Smooth muscle cell (in vitro differentiated cells): Measurements from ENCODE around the gene CNTNAP5. TPM values are rescaled to one million over a fixed set of nuclear protein-coding genes. Genes with fewer than 3 reads are reported as not detected.

Source experiments
- DNase-seq: peaks from one replicate; lab custom pipeline; 2025; ENCODE audit not compliant: unreplicated experiment; lab: John Stamatoyannopoulos, UW
- H2AFZ ChIP-seq: fragments of 200-600 bp; sonication (generic); 2 replicates; pipeline ENCODE4 v1.6.0; 2016; ENCODE audit warnings: antibody characterized with exemption, low read depth, mild to moderate bottlenecking
- H3F3A ChIP-seq: fragments of 200-600 bp; sonication (generic); 2 replicates; pipeline ENCODE4 v1.6.0; 2017; ENCODE audit warnings: antibody characterized with exemption, low read depth
- H3K27ac ChIP-seq: fragments of 200-600 bp; sonication (generic); 2 replicates; pipeline ENCODE4 v1.5.1; 2016; ENCODE audit warnings: low read depth, mild to moderate bottlenecking
- H3K27me3 ChIP-seq: fragments of 200-600 bp; sonication (generic); 2 replicates; pipeline ENCODE4 v1.6.1; 2016; ENCODE audit warnings: low read depth, mild to moderate bottlenecking
- H3K36me3 ChIP-seq: fragments of 200-600 bp; sonication (generic); 2 replicates; pipeline ENCODE4 v1.5.1; 2016; ENCODE audit warnings: low read depth
- H3K4me1 ChIP-seq: fragments of 200-600 bp; sonication (generic); 2 replicates; pipeline ENCODE4 v1.5.1; 2016; ENCODE audit warnings: low read depth
- H3K4me2 ChIP-seq: fragments of 200-600 bp; sonication (generic); 2 replicates; pipeline ENCODE4 v1.6.0; 2016; ENCODE audit warnings: mild to moderate bottlenecking
- H3K4me3 ChIP-seq: fragments of 200-600 bp; sonication (generic); 2 replicates; pipeline ENCODE4 v1.5.1; 2016; ENCODE audit warnings: mild to moderate bottlenecking
- H3K79me2 ChIP-seq: fragments of 200-600 bp; sonication (generic); 2 replicates; pipeline ENCODE4 v1.6.0; 2016; ENCODE audit warnings: low read depth, mild to moderate bottlenecking
- H3K9ac ChIP-seq: fragments of 200-600 bp; sonication (generic); 2 replicates; pipeline ENCODE4 v1.6.0; 2016; ENCODE audit warnings: low read depth
- H3K9me3 ChIP-seq: fragments of 200-600 bp; sonication (generic); replicated peaks from 2 replicates; pipeline ENCODE4 v1.5.1; 2016; ENCODE audit warnings: low read depth
- H4K20me1 ChIP-seq: fragments of 200-600 bp; sonication (generic); 2 replicates; pipeline ENCODE4 v1.6.0; 2016; ENCODE audit warnings: low read depth
- CTCF ChIP-seq: fragments of 200-600 bp; sonication (generic); IDR thresholded peaks from 2 replicates; pipeline ENCODE4 v1.5.1; 2017; ENCODE audit warnings: borderline replicate concordance, mild to moderate bottlenecking, antibody characterized with exemption; ENCODE audit not compliant: insufficient read depth, poor library complexity, severe bottlenecking
- WGBS: methylation state at CpG from one replicate; pipeline ENCODE4 v1.1.7; 2016; ENCODE audit warnings: low lambda C conversion rate; 5-methylcytosine and 5-hydroxymethylcytosine counted together
- polyA plus RNA-seq: library from polyadenylated mRNA; unstranded; fragments of >200 nt; fragmentation: Nextera tagmentation; extraction: Ambion mirVana; gene quantifications from 2 replicates; pipeline ENCODE4 v1.2.1, GENCODE V29; 2016
- total RNA-seq: library from RNA; depleted of rRNA; stranded (reverse); fragments of >200 nt; gene quantifications from 2 replicates; pipeline ENCODE4 v1.2.3, GENCODE V29; 2014

Gene CNTNAP5
- total and polyA plus RNA-seq, 2 experiments from 2014 or later = not detected

GRCh38 chr2:124520953-124521352 is 495.9 kb downstream of the CNTNAP5 start:
- H3K4me3 ChIP-seq = no peak overlapping the region
- H3F3A ChIP-seq = no peaks in the 10 kb centered on the region
- no peak overlapping the region for H2AFZ ChIP-seq
- H4K20me1 ChIP-seq = no peaks in the 10 kb centered on the region
- H3K36me3 ChIP-seq = no peaks in the 10 kb centered on the region
- H3K9ac ChIP-seq = no peak overlapping the region
- 85% methylated on average over 2 of the region's 2 CpGs for WGBS
- H3K4me1 ChIP-seq = no peaks in the 10 kb centered on the region
- H3K79me2 ChIP-seq = no peaks in the 10 kb centered on the region
- no peaks in the 10 kb centered on the region for H3K27me3 ChIP-seq
- TF ChIP-seq CTCF = no peak
- no peak overlapping the region for H3K27ac ChIP-seq
- no peak for DNase-seq
- H3K9me3 ChIP-seq = no peaks in the 10 kb centered on the region
- no peak overlapping the region for H3K4me2 ChIP-seq

GRCh38 chr2:124523096-124523495 is 498.0 kb downstream of the CNTNAP5 start:
- no peaks in the 10 kb centered on the region for H3K27me3 ChIP-seq
- H2AFZ ChIP-seq = no peak overlapping the region
- no peaks in the 10 kb centered on the region for H3K4me1 ChIP-seq
- H3K4me3 ChIP-seq = no peak overlapping the region
- H3F3A ChIP-seq = no peaks in the 10 kb centered on the region
- no peak for TF ChIP-seq CTCF
- H3K79me2 ChIP-seq = no peaks in the 10 kb centered on the region
- no peak for DNase-seq
- H3K27ac ChIP-seq = no peak overlapping the region
- H3K9ac ChIP-seq = no peak overlapping the region
- H3K9me3 ChIP-seq = no peaks in the 10 kb centered on the region
- 86% methylated on average over 3 of the region's 3 CpGs for WGBS
- H4K20me1 ChIP-seq = no peaks in the 10 kb centered on the region
- no peaks in the 10 kb centered on the region for H3K36me3 ChIP-seq
- H3K4me2 ChIP-seq = no peak overlapping the region

- Histone ChIP-seq H4K20me1 (no peaks in the 10 kb centered on the region), H3F3A (no peaks in the 10 kb centered on the region), H3K4me3 (no peak overlapping the region), H3K79me2 (no peaks in the 10 kb centered on the region), H3K27me3 (no peaks in the 10 kb centered on the region), H2AFZ (no peak overlapping the region), H3K9me3 (no peaks in the 10 kb centered on the region), H3K27ac (no peak overlapping the region), H3K4me2 (no peak overlapping the region), H3K4me1 (no peaks in the 10 kb centered on the region), H3K36me3 (no peaks in the 10 kb centered on the region), H3K9ac (no peak overlapping the region)
- no peak for TF ChIP-seq CTCF
- DNase-seq = no peak
- WGBS = 95% methylated on average over 7 of the region's 7 CpGs
Measured at GRCh38 chr2:124524155-124524915, 499.2 kb downstream of the CNTNAP5 start.

GRCh38 chr2:124526221-124526620 is 501.1 kb downstream of the CNTNAP5 start:
- no peak overlapping the region for H3K4me2 ChIP-seq
- H4K20me1 ChIP-seq = no peaks in the 10 kb centered on the region
- no peaks in the 10 kb centered on the region for H3F3A ChIP-seq
- TF ChIP-seq CTCF = no peak
- no peak overlapping the region for H2AFZ ChIP-seq
- H3K27ac ChIP-seq = no peak overlapping the region
- H3K36me3 ChIP-seq = no peaks in the 10 kb centered on the region
- DNase-seq = no peak
- no peaks in the 10 kb centered on the region for H3K79me2 ChIP-seq
- WGBS = 95% methylated on average over 4 of the region's 4 CpGs
- no peak overlapping the region for H3K9ac ChIP-seq
- H3K4me1 ChIP-seq = no peaks in the 10 kb centered on the region
- no peaks in the 10 kb centered on the region for H3K27me3 ChIP-seq
- no peak overlapping the region for H3K4me3 ChIP-seq
- no peaks in the 10 kb centered on the region for H3K9me3 ChIP-seq
